Tibial artery (tissue), 4 donors: ENCODE measurements around the gene CFAP61.

Source experiments
- DNase-seq, 2 donors: peaks; one replicate each; pipeline ENCODE4 v3.0.0-alpha.2; 2019
- H3K27ac ChIP-seq, 2 donors: fragments of 200-600 bp; sonication (generic) in 1 of 2; 1 replicate in 1 of 2; 2 replicates in 1 of 2; pipeline ENCODE4 v1.5.1; 2018 to 2019; ENCODE audit warnings: mild to moderate bottlenecking in 1 of 2
- H3K27me3 ChIP-seq, 2 donors: fragments of 200-600 bp; sonication (generic) in 1 of 2; one replicate each; pipeline versions ENCODE4 v1.5.1 to v1.6.0; 2016 to 2019
- H3K36me3 ChIP-seq, 3 donors: fragments of 200-600 bp; sonication (generic) in 2 of 3; one replicate each; pipeline ENCODE4 v1.5.1; 2016 to 2019; ENCODE audit warnings: mild to moderate bottlenecking in 2 of 3
- H3K4me1 ChIP-seq, 4 donors: fragments of 200-600 bp; sonication (generic) in 2 of 4; 1 replicate in 3 of 4; 2 replicates in 1 of 4; pipeline ENCODE4 v1.5.1; 2016 to 2019
- H3K4me3 ChIP-seq, 2 donors: fragments of 200-600 bp; sonication (generic) in 1 of 2; 1 replicate in 1 of 2; 2 replicates in 1 of 2; pipeline ENCODE4 v1.5.1; 2018 to 2019; ENCODE audit warnings: mild to moderate bottlenecking in 2 of 2
- H3K9me3 ChIP-seq, 3 donors: fragments of 200-600 bp; sonication (generic) in 1 of 3; one replicate each; pipeline ENCODE4 v1.5.1; 2016 to 2019
- intact Hi-C: fragments of 100-400 bp; cut with DNase I; formaldehyde crosslinking; loops from one replicate; pipeline ENCODE4 v1.15.0; 2023; ENCODE audit warnings: low total_unique reads
- TF ChIP-seq, protein P1 (sequence below), 2 experiments: fragments of 200-600 bp in 1 of 2; fragments of 450-650 bp in 1 of 2; IDR thresholded peaks; one replicate each; pipeline ENCODE4 v1.5.1; 2017 to 2019; ENCODE audit warnings: antibody characterized with exemption in 2 of 2, mild to moderate bottlenecking in 1 of 2, moderate library complexity in 1 of 2

Gene CFAP61

DNA sequence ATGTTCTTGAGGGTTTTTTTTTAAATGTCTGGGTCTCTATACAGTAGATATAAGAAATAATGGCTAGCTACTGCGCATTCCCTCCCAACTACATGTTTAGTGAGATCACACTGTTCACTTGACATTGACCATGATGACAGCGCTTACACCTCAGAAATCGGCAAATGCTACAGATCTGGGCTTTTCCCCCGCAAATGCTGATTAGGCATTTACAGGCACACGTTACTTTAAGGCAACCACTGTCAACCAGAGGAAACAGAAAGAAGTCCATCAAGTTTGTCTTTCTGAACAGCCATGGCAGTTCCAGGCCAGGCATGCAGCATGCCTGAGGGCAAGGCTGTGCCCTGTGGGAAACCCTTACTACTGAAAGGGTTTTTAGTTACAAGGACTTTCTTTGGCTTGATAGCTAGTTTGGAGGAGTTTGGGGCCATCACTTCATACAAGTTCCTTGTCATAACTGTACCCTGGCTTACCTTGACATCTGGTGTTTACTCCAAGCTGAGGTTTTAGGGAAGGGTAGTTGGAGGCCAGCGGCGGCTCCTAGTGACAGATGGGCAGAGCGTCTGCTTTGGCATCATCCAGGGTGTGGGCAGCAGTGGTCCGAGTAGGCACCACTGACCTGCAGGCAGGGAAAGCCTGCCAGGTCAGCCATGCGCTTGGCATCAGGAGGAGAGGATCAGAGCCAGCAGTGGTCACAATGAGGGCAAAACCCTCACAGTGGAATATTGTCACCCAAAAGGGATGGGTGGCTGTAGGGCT lies 43.0 kb downstream of the CFAP61 start:
- intact Hi-C loops, result no loop called here
- H3K27me3 ChIP-seq, result peaks cover 0 to 4% of the 10 kb centered on the region in 2 donors
- no peaks in the 10 kb centered on the region for H3K36me3 ChIP-seq
- H3K9me3 ChIP-seq, result no peaks in the 10 kb centered on the region
- no peak overlapping the region for H3K4me3 ChIP-seq
- TF ChIP-seq, protein P1, sequence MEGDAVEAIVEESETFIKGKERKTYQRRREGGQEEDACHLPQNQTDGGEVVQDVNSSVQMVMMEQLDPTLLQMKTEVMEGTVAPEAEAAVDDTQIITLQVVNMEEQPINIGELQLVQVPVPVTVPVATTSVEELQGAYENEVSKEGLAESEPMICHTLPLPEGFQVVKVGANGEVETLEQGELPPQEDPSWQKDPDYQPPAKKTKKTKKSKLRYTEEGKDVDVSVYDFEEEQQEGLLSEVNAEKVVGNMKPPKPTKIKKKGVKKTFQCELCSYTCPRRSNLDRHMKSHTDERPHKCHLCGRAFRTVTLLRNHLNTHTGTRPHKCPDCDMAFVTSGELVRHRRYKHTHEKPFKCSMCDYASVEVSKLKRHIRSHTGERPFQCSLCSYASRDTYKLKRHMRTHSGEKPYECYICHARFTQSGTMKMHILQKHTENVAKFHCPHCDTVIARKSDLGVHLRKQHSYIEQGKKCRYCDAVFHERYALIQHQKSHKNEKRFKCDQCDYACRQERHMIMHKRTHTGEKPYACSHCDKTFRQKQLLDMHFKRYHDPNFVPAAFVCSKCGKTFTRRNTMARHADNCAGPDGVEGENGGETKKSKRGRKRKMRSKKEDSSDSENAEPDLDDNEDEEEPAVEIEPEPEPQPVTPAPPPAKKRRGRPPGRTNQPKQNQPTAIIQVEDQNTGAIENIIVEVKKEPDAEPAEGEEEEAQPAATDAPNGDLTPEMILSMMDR (IDR thresholded peaks at IDR 0.05), result no peak
- no peaks in the 10 kb centered on the region for H3K4me1 ChIP-seq
- H3K27ac ChIP-seq, result no peak overlapping the region
- DNase-seq, result no peak

DNA sequence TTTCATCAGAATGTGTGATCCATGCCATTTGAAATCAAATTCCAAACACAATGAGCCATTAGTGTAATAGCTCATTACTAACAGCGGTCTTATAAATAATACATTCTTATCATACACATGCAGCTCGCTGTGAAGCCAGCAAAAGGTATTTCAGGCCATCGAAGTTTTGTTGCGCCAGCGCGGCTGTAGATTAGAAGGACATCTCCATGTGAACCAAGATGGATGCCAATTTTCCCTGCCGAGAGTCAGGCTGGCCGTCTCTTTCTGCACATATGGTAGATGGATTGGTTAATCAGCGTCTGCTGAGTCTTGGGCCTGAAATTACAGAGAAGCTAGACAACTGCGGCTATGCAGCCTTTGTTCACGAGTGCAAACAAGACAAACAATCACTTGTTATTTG lies 44.1 kb downstream of the CFAP61 start:
- H3K27me3 ChIP-seq, result peaks cover 0 to 4% of the 10 kb centered on the region in 2 donors
- intact Hi-C loops, result no loop called here
- DNase-seq, result no peak
- no peak overlapping the region for H3K4me3 ChIP-seq
- TF ChIP-seq, protein P1 (IDR thresholded peaks at IDR 0.05), result no peak
- no peaks in the 10 kb centered on the region for H3K36me3 ChIP-seq
- H3K9me3 ChIP-seq, result no peaks in the 10 kb centered on the region
- no peak overlapping the region for H3K27ac ChIP-seq
- no peaks in the 10 kb centered on the region for H3K4me1 ChIP-seq

DNA sequence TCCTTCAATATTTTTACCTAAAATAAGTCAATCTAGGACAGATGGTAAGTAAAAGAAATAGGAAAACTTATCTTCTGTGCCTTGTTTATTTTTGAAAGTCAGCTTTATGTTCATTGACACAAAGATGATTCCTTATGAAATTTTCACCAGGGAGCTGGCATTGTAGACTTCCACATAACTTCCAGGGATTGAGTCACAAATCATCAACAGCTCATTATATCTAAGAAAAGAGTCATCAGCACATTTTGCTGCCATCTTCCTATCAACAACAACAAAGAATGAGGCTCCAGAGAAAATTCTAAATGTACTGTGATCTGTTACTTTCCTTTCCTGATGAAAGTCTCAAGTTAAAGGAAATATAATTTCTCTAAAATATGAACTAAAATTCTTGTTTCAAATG lies 48.5 kb downstream of the CFAP61 start:
- H3K36me3 ChIP-seq, result no peaks in the 10 kb centered on the region
- H3K27me3 ChIP-seq, result no peaks in the 10 kb centered on the region
- no peaks in the 10 kb centered on the region for H3K9me3 ChIP-seq
- TF ChIP-seq, protein P1 (IDR thresholded peaks at IDR 0.05), result no peak
- H3K4me3 ChIP-seq, result no peak overlapping the region
- no peak for DNase-seq
- intact Hi-C loops, result no loop called here
- H3K4me1 ChIP-seq, result no peaks in the 10 kb centered on the region
- H3K27ac ChIP-seq, result no peak overlapping the region

DNA sequence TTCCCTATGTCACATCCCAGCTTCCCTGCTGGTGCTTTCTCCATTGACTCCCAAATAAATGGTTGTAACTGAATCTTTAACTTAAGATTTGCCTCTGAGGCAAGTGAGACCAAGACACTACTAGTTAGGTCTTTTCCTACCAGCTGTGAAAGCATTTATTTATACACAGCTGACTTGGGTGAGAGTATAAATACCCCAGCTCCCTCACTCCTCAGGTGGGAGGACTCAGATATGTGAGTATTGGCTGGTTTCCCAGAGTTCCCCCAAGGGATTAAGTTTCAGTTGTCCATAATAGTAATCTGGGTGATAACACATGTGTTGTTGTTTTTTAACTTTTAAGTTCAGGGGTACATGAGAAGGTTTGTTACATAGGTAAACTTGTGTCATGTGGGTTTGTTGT lies 49.8 kb downstream of the CFAP61 start:
- Histone ChIP-seq H3K27me3 (no peaks in the 10 kb centered on the region), H3K4me3 (no peak overlapping the region), H3K9me3 (no peaks in the 10 kb centered on the region), H3K4me1 (no peaks in the 10 kb centered on the region), H3K36me3 (no peaks in the 10 kb centered on the region), H3K27ac (peak overlapping the region in 1 of 2 donors; percentile 45)
- intact Hi-C loops, result no loop called here
- no peak for DNase-seq
- TF ChIP-seq, protein P1 (IDR thresholded peaks at IDR 0.05), result no peak

DNA sequence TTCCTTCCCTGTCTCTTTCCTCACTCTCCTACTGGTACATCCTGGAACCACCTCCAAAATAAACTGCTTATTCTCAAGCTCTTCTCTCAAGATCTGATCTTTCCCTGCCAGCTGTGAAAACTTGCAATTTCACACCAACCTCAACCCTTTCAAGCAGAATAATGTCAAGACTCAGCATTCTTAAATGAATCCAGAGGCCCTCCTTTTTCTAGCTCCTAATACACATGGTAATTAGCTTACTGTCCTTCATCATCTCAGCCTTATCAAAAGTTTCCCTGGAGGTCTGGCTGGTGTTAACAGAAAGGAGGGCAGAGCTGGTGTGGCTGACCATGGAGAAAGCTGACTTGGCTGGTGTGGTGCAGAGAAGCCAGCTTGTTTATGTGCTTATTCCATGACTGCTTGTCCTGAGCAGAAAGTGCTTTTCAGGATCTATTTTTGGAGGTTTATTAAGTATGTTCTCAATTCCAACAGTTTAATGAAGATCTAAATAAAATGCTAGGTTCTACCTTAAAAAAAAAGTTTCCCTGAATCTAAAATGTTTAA lies 50.5 kb downstream of the CFAP61 start:
- no peak for DNase-seq
- no peak overlapping the region for H3K4me3 ChIP-seq
- peak overlapping the region in 1 of 2 donors; percentile 45 for H3K27ac ChIP-seq
- no peaks in the 10 kb centered on the region for H3K9me3 ChIP-seq
- H3K4me1 ChIP-seq, result no peaks in the 10 kb centered on the region
- TF ChIP-seq, protein P1 (IDR thresholded peaks at IDR 0.05), result no peak
- H3K36me3 ChIP-seq, result no peaks in the 10 kb centered on the region
- intact Hi-C loops, result no loop called here
- H3K27me3 ChIP-seq, result no peaks in the 10 kb centered on the region
